OCI-LY7 (cell line): ENCODE results near the gene HEATR5A. TPM values are rescaled to one million over a fixed set of nuclear protein-coding genes. Genes with fewer than 3 reads are reported as not detected.

Source experiments
- BruUV-seq: library from RNA; stranded (reverse); fragments of 400-500 nt; replicated peaks from 2 replicates; lab custom pipeline; 2021; lab: Mats Ljungman, UMichigan
- CTCF ChIA-PET: fragments of 300-600 bp; sonication (Branson Sonifier 250); formaldehyde crosslinking; loops from one replicate; lab custom pipeline; 2022; ENCODE audit warnings: antibody characterized with exemption; ENCODE audit not compliant: unreplicated experiment; lab: Charles Lee
- POLR2A ChIA-PET: fragments of 300-600 bp; sonication (Branson Sonifier 250); formaldehyde crosslinking; loops from one replicate; lab custom pipeline; 2022; ENCODE audit warnings: antibody characterized with exemption; lab: Charles Lee
- DNase-seq: peaks from one replicate; pipeline ENCODE4 v3.0.0-alpha.2; 2015; ENCODE audit warnings: low spot score
- H2AFZ ChIP-seq: fragments of 200-600 bp; sonication (generic), shearing (Covaris generic); 2 replicates; pipeline ENCODE4 v1.6.1; 2014; ENCODE audit warnings: mild to moderate bottlenecking, antibody characterized with exemption, low read length, moderate library complexity
- H3K27ac ChIP-seq: fragments of 200-600 bp; sonication (generic); 2 replicates; pipeline ENCODE4 v1.5.1; 2014; ENCODE audit warnings: mixed run types, low read depth, mild to moderate bottlenecking, moderate library complexity, low read length, inconsistent platforms; ENCODE audit not compliant: poor library complexity, severe bottlenecking
- H3K36me3 ChIP-seq: fragments of 200-600 bp; sonication (generic); 2 replicates; pipeline ENCODE4 v1.6.1; 2014; ENCODE audit warnings: mild to moderate bottlenecking, antibody characterized with exemption, low read length, moderate library complexity, mixed read lengths; ENCODE audit not compliant: insufficient read depth
- H3K4me1 ChIP-seq: fragments of 200-600 bp; sonication (generic); 2 replicates; pipeline ENCODE4 v1.5.1; 2014; ENCODE audit warnings: mild to moderate bottlenecking, low read length; ENCODE audit not compliant: insufficient read depth, poor library complexity, severe bottlenecking
- H3K4me2 ChIP-seq: fragments of 200-600 bp; sonication (generic); 2 replicates; pipeline ENCODE4 v1.6.1; 2014; ENCODE audit warnings: mild to moderate bottlenecking, low read length
- H3K4me3 ChIP-seq: fragments of 200-600 bp; sonication (generic); 2 replicates; pipeline ENCODE4 v1.5.1; 2014; ENCODE audit warnings: mild to moderate bottlenecking, low read depth, low read length; ENCODE audit not compliant: poor library complexity, severe bottlenecking
- H3K79me2 ChIP-seq: fragments of 200-600 bp; sonication (generic); 2 replicates; pipeline ENCODE4 v1.6.1; 2016; ENCODE audit warnings: low read depth, mild to moderate bottlenecking, low read length, moderate library complexity, mixed read lengths; ENCODE audit not compliant: insufficient read depth
- H3K9me2 ChIP-seq: fragments of 200-600 bp; sonication (generic); 2 replicates; pipeline ENCODE4 v1.6.1; 2016; ENCODE audit warnings: mild to moderate bottlenecking, low read length, mixed read lengths; ENCODE audit not compliant: insufficient read depth
- H3K9me3 ChIP-seq: fragments of 200-600 bp; sonication (generic); 2 replicates; pipeline ENCODE4 v1.6.1; 2014; ENCODE audit warnings: mild to moderate bottlenecking, mixed run types, low read length, mixed read lengths
- H4K20me1 ChIP-seq: fragments of 200-600 bp; sonication (generic); 2 replicates; pipeline ENCODE4 v1.6.1; 2014; ENCODE audit warnings: mild to moderate bottlenecking, antibody characterized with exemption, low read length, moderate library complexity, mixed read lengths; ENCODE audit not compliant: insufficient read depth
- EZH2phosphoT487 ChIP-seq: fragments of 200-600 bp; sonication (generic); IDR thresholded peaks from 2 replicates; pipeline ENCODE4 v1.6.1; 2018; ENCODE audit warnings: low read depth, borderline replicate concordance, mild to moderate bottlenecking, mixed run types, antibody characterized with exemption, low read length, moderate library complexity, mixed read lengths
- intact Hi-C: fragments of 100-400 bp; cut with micrococcal nuclease; formaldehyde crosslinking; loops from one replicate; pipeline ENCODE4 v1.10.0; 2022; ENCODE audit not compliant: unreplicated experiment
- total RNA-seq, 2 experiments: library from RNA; depleted of rRNA in 1 of 2; stranded (reverse); fragments of >200 nt in 1 of 2; shearing (Covaris generic) in 1 of 2; gene quantifications; 2 replicates each; pipeline ENCODE4 v1.2.3, GENCODE V29; 2014 to 2022
- TF ChIP-seq, protein P1 (sequence below): fragments of 200-600 bp; sonication (generic); conservative IDR thresholded peaks from 2 replicates; pipeline ENCODE4 v1.5.1; 2014; ENCODE audit warnings: mild to moderate bottlenecking, antibody characterized with exemption, low read length, moderate library complexity, mixed read lengths

The HEATR5A gene
- total RNA-seq, 2 experiments from 2014 or later, result 12.0 to 16.2 TPM

DNA sequence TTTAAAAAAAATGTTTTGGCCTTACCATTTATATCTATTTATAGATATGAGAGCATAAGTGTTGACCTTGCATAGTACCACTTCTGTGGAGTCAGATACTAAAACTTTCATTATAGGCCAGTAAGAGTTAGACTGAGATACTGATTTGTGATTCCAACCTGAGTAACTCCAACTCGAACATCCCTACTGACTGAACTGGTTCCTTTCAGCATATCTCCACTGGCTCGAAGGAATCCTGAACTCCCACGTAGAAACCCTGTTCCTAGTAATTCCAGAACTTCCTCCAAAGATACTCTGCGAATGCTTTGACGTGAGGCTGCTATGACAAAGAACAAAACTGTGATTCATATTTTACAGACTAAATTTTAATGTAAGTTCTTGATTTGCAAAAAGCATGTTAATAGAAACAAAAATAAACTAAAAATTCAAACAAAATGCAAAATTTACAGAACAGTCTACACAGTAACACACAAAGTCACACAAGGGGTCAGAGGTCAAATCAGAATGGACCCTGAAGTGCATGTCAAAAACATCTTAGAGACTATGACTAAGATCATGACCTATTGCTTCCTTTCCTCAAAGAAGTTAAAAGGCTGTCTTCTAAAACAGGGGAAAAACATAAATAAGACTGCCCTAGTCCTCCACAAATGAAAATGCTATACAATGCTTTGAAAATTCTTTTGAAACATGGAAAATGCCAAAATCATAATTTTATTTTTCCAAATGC lies 31.5 kb downstream of the HEATR5A start:
- TF ChIP-seq, protein P1, sequence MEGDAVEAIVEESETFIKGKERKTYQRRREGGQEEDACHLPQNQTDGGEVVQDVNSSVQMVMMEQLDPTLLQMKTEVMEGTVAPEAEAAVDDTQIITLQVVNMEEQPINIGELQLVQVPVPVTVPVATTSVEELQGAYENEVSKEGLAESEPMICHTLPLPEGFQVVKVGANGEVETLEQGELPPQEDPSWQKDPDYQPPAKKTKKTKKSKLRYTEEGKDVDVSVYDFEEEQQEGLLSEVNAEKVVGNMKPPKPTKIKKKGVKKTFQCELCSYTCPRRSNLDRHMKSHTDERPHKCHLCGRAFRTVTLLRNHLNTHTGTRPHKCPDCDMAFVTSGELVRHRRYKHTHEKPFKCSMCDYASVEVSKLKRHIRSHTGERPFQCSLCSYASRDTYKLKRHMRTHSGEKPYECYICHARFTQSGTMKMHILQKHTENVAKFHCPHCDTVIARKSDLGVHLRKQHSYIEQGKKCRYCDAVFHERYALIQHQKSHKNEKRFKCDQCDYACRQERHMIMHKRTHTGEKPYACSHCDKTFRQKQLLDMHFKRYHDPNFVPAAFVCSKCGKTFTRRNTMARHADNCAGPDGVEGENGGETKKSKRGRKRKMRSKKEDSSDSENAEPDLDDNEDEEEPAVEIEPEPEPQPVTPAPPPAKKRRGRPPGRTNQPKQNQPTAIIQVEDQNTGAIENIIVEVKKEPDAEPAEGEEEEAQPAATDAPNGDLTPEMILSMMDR, result no peak
- no peak for TF ChIP-seq EZH2phosphoT487
- intact Hi-C loops, result no loop called here
- Histone ChIP-seq H2AFZ (no peak overlapping the region), H3K9me2 (no peaks in the 10 kb centered on the region), H3K4me2 (no peak overlapping the region), H3K4me3 (no peak overlapping the region), H3K27ac (no peak overlapping the region), H4K20me1 (no peaks in the 10 kb centered on the region), H3K79me2 (no peaks in the 10 kb centered on the region), H3K36me3 (peaks cover 4% of the 10 kb centered on the region), H3K9me3 (no peaks in the 10 kb centered on the region), H3K4me1 (no peaks in the 10 kb centered on the region)
- ChIA-PET CTCF (no interaction called here), POLR2A (interaction anchor here (0.9 to 1.6 kb wide), 2 partner anchors 10 to 65 kb away, joined by 4 to 9 read pairs; no protein-coding TSS in a partner anchor)
- DNase-seq, result no peak
- BruUV-seq, result no TSS peak

- H2AFZ ChIP-seq, result no peak overlapping the region
- no peaks in the 10 kb centered on the region for H3K9me3 ChIP-seq
- no TSS peak for BruUV-seq
- peaks cover 3% of the 10 kb centered on the region; the same call in 1 of the 2 replicates for H3K36me3 ChIP-seq
- no peaks in the 10 kb centered on the region for H3K4me1 ChIP-seq
- no peak overlapping the region for H3K4me3 ChIP-seq
- no peak overlapping the region for H3K4me2 ChIP-seq
- intact Hi-C loops, result no loop called here
- no peak for DNase-seq
- POLR2A ChIA-PET, result interaction anchor here (0.5 to 1.6 kb wide), 3 partner anchors 12 to 471 kb away, joined by 3 to 9 read pairs (median 6); no protein-coding TSS in a partner anchor
- TF ChIP-seq, protein P1, result no peak
- no peak for TF ChIP-seq EZH2phosphoT487
- H4K20me1 ChIP-seq, result no peaks in the 10 kb centered on the region
- no peak overlapping the region for H3K27ac ChIP-seq
- no peaks in the 10 kb centered on the region for H3K79me2 ChIP-seq
- CTCF ChIA-PET, result no interaction called here
- no peaks in the 10 kb centered on the region for H3K9me2 ChIP-seq
Observed at GRCh38 chr14:31387091-31387490, 33.3 kb downstream of the HEATR5A start.

DNA sequence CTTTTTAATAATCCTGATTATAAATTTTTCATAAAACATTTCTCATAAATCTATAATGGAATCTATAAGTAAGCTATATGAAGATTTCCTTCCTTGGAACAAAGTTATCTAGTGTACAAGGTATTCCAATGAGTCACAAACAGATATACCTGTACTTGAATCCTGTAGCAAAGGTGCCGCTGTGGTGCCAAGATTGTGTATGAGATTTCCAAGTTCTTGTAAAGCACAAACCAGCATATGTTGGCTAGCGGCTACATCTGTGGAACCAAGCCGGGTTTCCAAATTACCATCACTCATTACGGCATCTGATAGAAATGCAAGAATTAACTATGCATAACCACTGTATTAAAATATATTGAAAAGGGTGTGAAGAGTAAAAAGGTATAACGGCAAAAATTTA lies 34.1 kb downstream of the HEATR5A start:
- Histone ChIP-seq H3K4me3 (no peak overlapping the region), H3K4me1 (no peaks in the 10 kb centered on the region), H3K27ac (no peak overlapping the region), H3K36me3 (peaks cover 3% of the 10 kb centered on the region; the same call in 1 of the 2 replicates), H3K4me2 (no peak overlapping the region), H3K79me2 (no peaks in the 10 kb centered on the region), H4K20me1 (no peaks in the 10 kb centered on the region), H3K9me2 (no peaks in the 10 kb centered on the region), H2AFZ (no peak overlapping the region), H3K9me3 (no peaks in the 10 kb centered on the region)
- intact Hi-C loops, result no loop called here
- no peak for DNase-seq
- POLR2A ChIA-PET, result interaction anchor here (0.8 kb wide), 1 partner anchor 9 kb away, joined by 3 read pairs; no protein-coding TSS in a partner anchor
- TF ChIP-seq EZH2phosphoT487, result no peak
- TF ChIP-seq, protein P1, result no peak
- CTCF ChIA-PET, result no interaction called here
- BruUV-seq, result no TSS peak
